Astrocyte of the cerebellum (primary cell): ENCODE results near the gene ATL2.

Experiments
- DNase-seq: peaks from one replicate; pipeline ENCODE4 v3.0.0-alpha.2; 2011; ENCODE audit warnings: low read depth
- H3K4me3 ChIP-seq: 2 replicates; pipeline ENCODE4 v1.5.1; 2011; ENCODE audit warnings: mild to moderate bottlenecking, low read depth, low read length, moderate library complexity
- CTCF ChIP-seq: IDR thresholded peaks from 2 replicates; pipeline ENCODE4 v1.5.1; 2012; ENCODE audit warnings: low read length, low read depth, moderate library complexity, mild to moderate bottlenecking; ENCODE audit errors: missing control alignments
- in situ Hi-C: cut with HindIII; loops from 2 replicates; pipeline ENCODE4 v1.10.0; 2017; ENCODE audit warnings: low sequenced_read_pairs

The ATL2 gene

GRCh38 chr2:38377050-38377828, at the start of gene ATL2:
ATL2 (minus strand) TSS chr2:38377273; CDS start chr2:38377260, 13 bp downstream.
- peak; percentile 88 for DNase-seq
- peak within 1 kb of the TSS; percentile 76 for H3K4me3 ChIP-seq
- TF ChIP-seq CTCF: no peak
- in situ Hi-C loops: loop anchor here (5.0 kb wide), 1 partner anchor 90 kb away; no protein-coding TSS in a partner anchor

GRCh38 chr2:38423763-38424162, 46.7 kb upstream of the ATL2 start:
- H3K4me3 ChIP-seq: no peak overlapping the region
- no peak for DNase-seq
- no peak for TF ChIP-seq CTCF
- in situ Hi-C loops: no loop called here

GRCh38 chr2:38421274-38422056, 44.4 kb upstream of the ATL2 start:
- no peak overlapping the region for H3K4me3 ChIP-seq
- DNase-seq: no peak
- in situ Hi-C loops: no loop called here
- no peak for TF ChIP-seq CTCF

GRCh38 chr2:38419499-38419898, 42.4 kb upstream of the ATL2 start:
- DNase-seq: no peak
- H3K4me3 ChIP-seq: no peak overlapping the region
- in situ Hi-C loops: no loop called here
- TF ChIP-seq CTCF: no peak

- DNase-seq: no peak
- in situ Hi-C loops: no loop called here
- H3K4me3 ChIP-seq: no peak overlapping the region
- no peak for TF ChIP-seq CTCF
These were observed 41.7 kb upstream of the ATL2 start for GRCh38 chr2:38418735-38419134.

- no peak overlapping the region for H3K4me3 ChIP-seq
- no peak for TF ChIP-seq CTCF
- in situ Hi-C loops: no loop called here
- no peak for DNase-seq
These were observed 40.9 kb upstream of the ATL2 start for GRCh38 chr2:38417745-38418689.
